PC-9 (cell line): ENCODE results near the gene ERBB3.

ENCODE experiments used
- CTCF ChIP-seq: fragments of 200-600 bp; sonication (generic); conservative IDR thresholded peaks from 2 replicates; pipeline ENCODE4 v1.6.1; 2017; ENCODE audit warnings: mixed run types, antibody characterized with exemption, mild to moderate bottlenecking, moderate library complexity
- EZH2 ChIP-seq: fragments of 200-600 bp; sonication (generic); IDR thresholded peaks from 2 replicates; pipeline ENCODE4 v1.8.0; 2017; ENCODE audit warnings: antibody characterized with exemption, low read depth

- TF ChIP-seq CTCF: no peak
- no peak for TF ChIP-seq EZH2
These were observed 6.6 kb downstream of the ERBB3 start for GRCh38 chr12:56086608-56087007.
